C4-2B (cell line): ENCODE measurements around the gene NIPBL.

ENCODE experiments used
- H3K27ac ChIP-seq: fragments of 450-650 bp; 2 replicates; pipeline ENCODE4 v1.5.1; 2017
- ZFX ChIP-seq: fragments of 450-650 bp; IDR thresholded peaks from 2 replicates; pipeline ENCODE4 v1.6.1; 2017
- TF ChIP-seq, protein P1 (sequence below): fragments of 450-650 bp; conservative IDR thresholded peaks from 2 replicates; pipeline ENCODE4 v1.5.1; 2017; ENCODE audit warnings: mild to moderate bottlenecking

The NIPBL gene

DNA sequence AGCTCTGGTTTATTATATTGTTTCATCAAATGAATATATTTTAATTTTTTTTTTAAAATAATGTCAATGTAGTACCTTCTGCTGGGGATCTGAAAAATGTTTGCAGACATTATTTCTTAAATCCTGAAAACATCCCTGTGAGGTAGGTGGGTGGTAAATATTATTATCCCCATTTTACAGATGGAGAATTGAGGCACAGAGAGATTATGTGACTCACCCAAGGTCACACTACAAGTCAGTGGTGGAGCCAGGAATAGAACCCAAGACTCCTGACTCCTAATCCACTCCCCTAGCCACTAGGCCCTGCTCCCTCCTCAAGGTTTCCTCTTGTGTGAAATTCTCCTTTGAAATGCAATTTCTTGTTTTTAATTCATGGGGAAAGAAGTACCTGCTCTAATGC, 171.4 kb downstream of the NIPBL start:
- no peak overlapping the region for H3K27ac ChIP-seq
- TF ChIP-seq, protein P1, sequence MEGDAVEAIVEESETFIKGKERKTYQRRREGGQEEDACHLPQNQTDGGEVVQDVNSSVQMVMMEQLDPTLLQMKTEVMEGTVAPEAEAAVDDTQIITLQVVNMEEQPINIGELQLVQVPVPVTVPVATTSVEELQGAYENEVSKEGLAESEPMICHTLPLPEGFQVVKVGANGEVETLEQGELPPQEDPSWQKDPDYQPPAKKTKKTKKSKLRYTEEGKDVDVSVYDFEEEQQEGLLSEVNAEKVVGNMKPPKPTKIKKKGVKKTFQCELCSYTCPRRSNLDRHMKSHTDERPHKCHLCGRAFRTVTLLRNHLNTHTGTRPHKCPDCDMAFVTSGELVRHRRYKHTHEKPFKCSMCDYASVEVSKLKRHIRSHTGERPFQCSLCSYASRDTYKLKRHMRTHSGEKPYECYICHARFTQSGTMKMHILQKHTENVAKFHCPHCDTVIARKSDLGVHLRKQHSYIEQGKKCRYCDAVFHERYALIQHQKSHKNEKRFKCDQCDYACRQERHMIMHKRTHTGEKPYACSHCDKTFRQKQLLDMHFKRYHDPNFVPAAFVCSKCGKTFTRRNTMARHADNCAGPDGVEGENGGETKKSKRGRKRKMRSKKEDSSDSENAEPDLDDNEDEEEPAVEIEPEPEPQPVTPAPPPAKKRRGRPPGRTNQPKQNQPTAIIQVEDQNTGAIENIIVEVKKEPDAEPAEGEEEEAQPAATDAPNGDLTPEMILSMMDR: no peak
- TF ChIP-seq ZFX: no peak

DNA sequence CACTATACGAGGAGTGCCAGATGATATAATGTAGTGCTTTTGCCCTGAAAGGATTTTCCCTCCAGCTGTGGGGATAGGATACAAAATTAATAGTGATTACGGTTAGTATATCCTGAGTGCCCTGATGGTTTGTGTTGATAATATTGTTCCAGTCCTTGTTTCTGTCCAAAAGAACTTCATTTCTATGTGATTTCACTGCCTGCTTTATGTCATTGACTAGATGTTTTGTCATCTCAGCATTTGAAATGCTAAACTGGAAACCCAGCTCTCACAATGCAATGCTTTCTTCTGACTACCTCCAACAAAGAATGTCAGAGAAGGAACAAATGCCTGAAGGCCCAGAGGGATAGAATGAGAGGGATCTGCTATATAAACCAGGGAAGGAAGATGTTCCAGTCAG, 177.8 kb downstream of the NIPBL start:
- no peak overlapping the region for H3K27ac ChIP-seq
- TF ChIP-seq, protein P1: no peak
- TF ChIP-seq ZFX: no peak

DNA sequence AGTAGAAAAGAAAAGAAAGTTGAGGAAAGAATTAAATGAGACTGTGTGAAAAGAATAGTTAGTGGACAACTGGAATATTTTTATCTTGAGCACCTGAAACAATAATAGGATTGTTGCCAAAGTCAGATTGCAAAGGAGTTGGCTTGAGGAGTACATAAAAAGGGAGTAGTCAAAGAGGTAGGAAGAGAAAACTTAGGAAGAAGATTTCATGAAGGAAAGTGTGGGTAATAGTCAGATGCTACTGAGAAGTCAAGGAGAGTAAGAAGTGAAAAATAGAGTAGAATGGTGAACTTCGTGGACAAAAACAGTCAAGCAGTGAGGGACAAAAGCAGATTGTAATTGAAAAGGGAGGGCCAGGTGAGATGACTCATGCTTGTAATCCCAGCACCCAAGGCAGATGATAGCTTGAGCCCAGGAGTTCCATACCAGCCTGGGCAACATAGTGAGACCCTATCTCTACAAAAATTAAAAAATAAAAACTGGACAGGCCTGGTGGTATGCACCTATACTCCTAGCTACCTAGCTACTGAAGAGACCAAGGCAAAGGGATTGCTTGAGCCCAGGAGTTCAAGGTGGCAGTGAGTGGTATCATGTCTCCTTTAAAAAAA, 178.9 kb downstream of the NIPBL start:
- no peak overlapping the region for H3K27ac ChIP-seq
- no peak for TF ChIP-seq ZFX
- TF ChIP-seq, protein P1: no peak

DNA sequence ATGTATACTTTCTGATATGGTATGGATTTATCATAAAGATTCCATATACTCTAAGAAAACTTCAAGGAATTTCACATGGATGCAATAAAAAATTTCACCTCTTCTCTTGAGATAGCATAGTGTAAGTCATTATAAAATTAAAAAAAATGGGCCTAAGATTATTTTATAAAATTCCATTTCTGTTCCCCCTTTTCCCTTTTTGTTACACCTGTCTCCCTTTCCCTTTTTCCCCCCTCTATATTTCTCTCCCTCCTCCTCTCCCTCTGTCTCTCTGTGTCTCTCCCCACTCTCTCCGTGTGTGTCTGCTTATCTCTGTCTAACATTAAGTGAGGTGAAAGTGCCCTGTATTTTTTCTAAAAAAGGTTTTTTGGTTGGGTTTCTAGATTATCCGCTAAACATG, 180.2 kb downstream of the NIPBL start:
- H3K27ac ChIP-seq: no peak overlapping the region
- TF ChIP-seq, protein P1: no peak
- TF ChIP-seq ZFX: no peak

DNA sequence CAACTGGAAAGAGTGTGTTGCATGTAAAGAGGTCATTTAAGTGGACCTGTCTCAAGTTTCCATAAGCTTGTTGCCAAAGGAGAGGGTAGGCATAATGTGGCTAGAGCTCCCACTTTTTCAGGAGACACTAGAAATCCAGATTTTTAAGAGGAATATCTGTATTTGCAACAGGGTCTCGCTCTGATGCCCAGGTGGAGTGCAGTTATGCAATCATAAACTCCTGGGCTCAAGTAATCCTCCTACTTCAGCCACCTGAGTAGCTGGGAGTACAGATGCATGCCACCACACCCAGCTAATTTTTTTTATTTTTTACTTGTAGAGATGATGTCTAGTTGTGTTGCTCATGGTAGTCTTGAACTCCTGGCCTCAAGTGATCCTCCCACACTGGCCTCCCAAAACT, 183.5 kb downstream of the NIPBL start:
- TF ChIP-seq, protein P1: no peak
- TF ChIP-seq ZFX: no peak
- no peak overlapping the region for H3K27ac ChIP-seq

DNA sequence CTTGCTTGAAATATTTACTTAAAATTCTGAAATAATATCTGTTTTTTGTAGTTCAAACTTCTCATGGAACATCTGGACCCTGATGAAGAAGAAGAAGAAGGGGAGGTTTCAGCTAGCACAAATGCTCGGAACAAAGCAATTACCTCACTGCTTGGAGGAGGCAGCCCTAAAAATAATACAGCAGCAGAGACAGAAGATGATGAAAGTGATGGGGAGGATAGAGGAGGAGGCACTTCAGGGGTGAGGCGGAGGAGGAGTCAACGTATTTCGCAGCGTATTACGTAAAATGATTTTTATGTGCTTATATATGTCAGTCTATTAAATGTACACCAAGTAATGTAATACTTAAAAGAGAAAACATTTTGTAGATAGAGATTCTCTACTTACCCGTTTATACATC, 187.2 kb downstream of the NIPBL start:
- H3K27ac ChIP-seq: no peak overlapping the region

DNA sequence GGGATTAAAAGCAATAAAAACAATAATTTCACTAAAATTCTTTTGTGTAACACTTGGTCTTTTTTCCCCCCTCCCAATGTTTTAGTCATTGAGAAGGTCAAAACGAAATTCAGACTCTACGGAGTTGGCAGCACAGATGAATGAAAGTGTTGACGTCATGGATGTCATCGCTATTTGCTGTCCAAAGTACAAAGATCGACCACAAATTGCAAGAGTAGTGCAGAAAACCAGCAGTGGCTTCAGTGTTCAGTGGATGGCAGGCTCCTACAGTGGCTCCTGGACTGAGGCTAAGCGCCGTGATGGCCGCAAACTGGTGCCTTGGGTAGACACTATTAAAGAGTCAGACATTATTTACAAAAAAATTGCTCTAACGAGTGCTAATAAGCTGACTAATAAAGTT, 187.9 kb downstream of the NIPBL start:
- TF ChIP-seq ZFX: no peak
- TF ChIP-seq, protein P1: no peak
- no peak overlapping the region for H3K27ac ChIP-seq

More for the DNA sequence above, 187.2 kb downstream of the NIPBL start:
- TF ChIP-seq ZFX: no peak
- TF ChIP-seq, protein P1: no peak
